Adrenal gland (tissue), 5 donors: Measurements from ENCODE around the gene NDRG2.

Experiments used
- CTCF ChIP-seq, 6 experiments: fragments of 450-650 bp in 4 of 6; fragments of 200-600 bp in 2 of 6; sonication (generic) in 1 of 6; IDR thresholded peaks; 1 replicate in 5 of 6; 2 replicates in 1 of 6; pipeline versions ENCODE4 v1.5.1 to v1.8.0; 2016 to 2021; ENCODE audit warnings: antibody characterized with exemption in 6 of 6, mild to moderate bottlenecking in 2 of 6, moderate library complexity in 1 of 6
- POLR2A ChIP-seq, 2 donors: fragments of 450-650 bp; IDR thresholded peaks; one replicate each; pipeline ENCODE4 v1.6.1; 2017; ENCODE audit warnings: antibody characterized with exemption in 2 of 2, mild to moderate bottlenecking in 2 of 2, moderate library complexity in 1 of 2
- donor health status: DM: no; HTN: no; CAD: no.

- TF ChIP-seq POLR2A (IDR thresholded peaks at IDR 0.05) (peak in 1 of 2 donors; percentile 71), CTCF (IDR thresholded peaks at IDR 0.05) (peak in 1 of 6 experiments; percentile 16)
Observed at GRCh38 chr14:21071225-21072030, 46.6 kb upstream of the NDRG2 start.
